Measurements from ENCODE around the gene SLC12A2. TPM values are rescaled to one million over a fixed set of nuclear protein-coding genes. Genes with fewer than 3 reads are reported as not detected.

The SLC12A2 gene
- total RNA-seq, 2 experiments from 2014 or later: 18.1 to 22.7 TPM

GRCh38 chr5:128213833-128214232 lies 130.3 kb downstream of the SLC12A2 start:
- POLR2A ChIA-PET: no interaction called here
- CTCF ChIA-PET: no interaction called here

- POLR2A ChIA-PET: no interaction called here
Measured at GRCh38 chr5:128216285-128216684, 132.7 kb downstream of the SLC12A2 start.

GRCh38 chr5:128216860-128217531 lies 133.4 kb downstream of the SLC12A2 start:
- POLR2A ChIA-PET: no interaction called here

More at GRCh38 chr5:128216285-128216684, 132.7 kb downstream of the SLC12A2 start:
- CTCF ChIA-PET: no interaction called here

GRCh38 chr5:128220841-128221240 lies 137.3 kb downstream of the SLC12A2 start:
- CTCF ChIA-PET: no interaction called here
- POLR2A ChIA-PET: no interaction called here

More at GRCh38 chr5:128216860-128217531, 133.4 kb downstream of the SLC12A2 start:
- CTCF ChIA-PET: no interaction called here

- ChIA-PET CTCF (no interaction called here), POLR2A (no interaction called here)
Measured at GRCh38 chr5:128224336-128224735, 140.8 kb downstream of the SLC12A2 start.

- ChIA-PET POLR2A (no interaction called here), CTCF (no interaction called here)
Measured at GRCh38 chr5:128225245-128226030, 141.9 kb downstream of the SLC12A2 start.

- ChIA-PET CTCF (interaction anchor here (0.6 to 1.1 kb wide), 2 partner anchors 13 to 26 kb away, joined by 3 read pairs; no protein-coding TSS in a partner anchor), POLR2A (no interaction called here)
Measured at GRCh38 chr5:128228008-128228407, 144.4 kb downstream of the SLC12A2 start.

- POLR2A ChIA-PET: no interaction called here
- CTCF ChIA-PET: interaction anchor here (1.1 kb wide), 1 partner anchor 14 kb away, joined by 3 read pairs; no protein-coding TSS in a partner anchor
Measured at GRCh38 chr5:128228521-128228920, 145.0 kb downstream of the SLC12A2 start.

GRCh38 chr5:128234928-128235641 lies 151.5 kb downstream of the SLC12A2 start:
- POLR2A ChIA-PET: no interaction called here

GRCh38 chr5:128236334-128236733 lies 152.8 kb downstream of the SLC12A2 start:
- CTCF ChIA-PET: no interaction called here
- POLR2A ChIA-PET: no interaction called here

More at GRCh38 chr5:128234928-128235641, 151.5 kb downstream of the SLC12A2 start:
- CTCF ChIA-PET: no interaction called here

GRCh38 chr5:128237000-128237399 lies 153.4 kb downstream of the SLC12A2 start:
- POLR2A ChIA-PET: no interaction called here
- CTCF ChIA-PET: no interaction called here

- CTCF ChIA-PET: no interaction called here
- POLR2A ChIA-PET: no interaction called here
Measured at GRCh38 chr5:128237546-128237945, 154.0 kb downstream of the SLC12A2 start.
